Astrocyte of the spinal cord (primary cell): ENCODE measurements around the gene CHCT1.
"Not testable (repeated sequence)": the region's sequence is repeated elsewhere in the genome, so short reads cannot be mapped to it uniquely, and the experiment has no call there.

ENCODE experiments used
- DNase-seq: peaks from one replicate; pipeline ENCODE4 v3.0.0; 2011; ENCODE audit warnings: low read depth, low spot score
- H3K4me3 ChIP-seq: 2 replicates; pipeline ENCODE4 v1.5.1; 2011; ENCODE audit warnings: low read depth, mild to moderate bottlenecking, low read length, moderate library complexity
- CTCF ChIP-seq: IDR thresholded peaks from 2 replicates; pipeline ENCODE4 v1.5.1; 2012; ENCODE audit warnings: low read depth, mild to moderate bottlenecking, low read length, inconsistent platforms
- in situ Hi-C: cut with HindIII; loops from 2 replicates; pipeline ENCODE4 v1.10.0; 2017; ENCODE audit warnings: low sequenced_read_pairs

The CHCT1 gene

GRCh38 chr17:60421273-60422161, 772 bp upstream of the CHCT1 start:
- peak overlapping the region; percentile 45 for H3K4me3 ChIP-seq
- peak; percentile 88 for TF ChIP-seq CTCF
- in situ Hi-C loops, result no loop called here
- peak; percentile 51 for DNase-seq

GRCh38 chr17:60423865-60424264, 1.6 kb downstream of the CHCT1 start:
- H3K4me3 ChIP-seq, result no peak overlapping the region
- TF ChIP-seq CTCF, result no peak
- no peak for DNase-seq
- in situ Hi-C loops, result no loop called here

- in situ Hi-C loops, result no loop called here
- no peak for TF ChIP-seq CTCF
- no peak overlapping the region for H3K4me3 ChIP-seq
- no peak for DNase-seq
These were observed 3.3 kb downstream of the CHCT1 start for GRCh38 chr17:60425626-60426025.

GRCh38 chr17:60426596-60426995, 4.3 kb downstream of the CHCT1 start:
- in situ Hi-C loops, result no loop called here
- DNase-seq, result no peak

GRCh38 chr17:60428491-60428890, 6.2 kb downstream of the CHCT1 start:
- DNase-seq, in situ Hi-C loops, H3K4me3 ChIP-seq: not testable (repeated sequence)

More at GRCh38 chr17:60426596-60426995, 4.3 kb downstream of the CHCT1 start:
- no peak for TF ChIP-seq CTCF
- H3K4me3 ChIP-seq, result no peak overlapping the region

GRCh38 chr17:60430561-60430960, 8.3 kb downstream of the CHCT1 start:
- in situ Hi-C loops, DNase-seq, H3K4me3 ChIP-seq: not testable (repeated sequence)

- DNase-seq, in situ Hi-C loops, H3K4me3 ChIP-seq: not testable (repeated sequence)
These were observed 11.0 kb downstream of the CHCT1 start for GRCh38 chr17:60433021-60433997.
